Stimulated activated CD8-positive, alpha-beta memory T cell treated with anti-CD3 and anti-CD28 coated beads, Interleukin-2, amount 100 ng/mL, for 48 hours (primary cell): Measurements from ENCODE around the gene GLB1L2.
A peak's percentile ranks its signal among the peaks of the same experiment; 100 is the strongest.
"Not testable (repeated sequence)": the region's sequence is repeated elsewhere in the genome, so short reads cannot be mapped to it uniquely, and the experiment has no call there.

Experiments used
- DNase-seq, 2 donors: peaks; one replicate each; pipeline ENCODE4 v3.0.0-alpha.2; 2020; ENCODE audit warnings: low read depth in 2 of 2

GLB1L2 gene, protein sequence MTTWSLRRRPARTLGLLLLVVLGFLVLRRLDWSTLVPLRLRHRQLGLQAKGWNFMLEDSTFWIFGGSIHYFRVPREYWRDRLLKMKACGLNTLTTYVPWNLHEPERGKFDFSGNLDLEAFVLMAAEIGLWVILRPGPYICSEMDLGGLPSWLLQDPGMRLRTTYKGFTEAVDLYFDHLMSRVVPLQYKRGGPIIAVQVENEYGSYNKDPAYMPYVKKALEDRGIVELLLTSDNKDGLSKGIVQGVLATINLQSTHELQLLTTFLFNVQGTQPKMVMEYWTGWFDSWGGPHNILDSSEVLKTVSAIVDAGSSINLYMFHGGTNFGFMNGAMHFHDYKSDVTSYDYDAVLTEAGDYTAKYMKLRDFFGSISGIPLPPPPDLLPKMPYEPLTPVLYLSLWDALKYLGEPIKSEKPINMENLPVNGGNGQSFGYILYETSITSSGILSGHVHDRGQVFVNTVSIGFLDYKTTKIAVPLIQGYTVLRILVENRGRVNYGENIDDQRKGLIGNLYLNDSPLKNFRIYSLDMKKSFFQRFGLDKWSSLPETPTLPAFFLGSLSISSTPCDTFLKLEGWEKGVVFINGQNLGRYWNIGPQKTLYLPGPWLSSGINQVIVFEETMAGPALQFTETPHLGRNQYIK

DNA sequence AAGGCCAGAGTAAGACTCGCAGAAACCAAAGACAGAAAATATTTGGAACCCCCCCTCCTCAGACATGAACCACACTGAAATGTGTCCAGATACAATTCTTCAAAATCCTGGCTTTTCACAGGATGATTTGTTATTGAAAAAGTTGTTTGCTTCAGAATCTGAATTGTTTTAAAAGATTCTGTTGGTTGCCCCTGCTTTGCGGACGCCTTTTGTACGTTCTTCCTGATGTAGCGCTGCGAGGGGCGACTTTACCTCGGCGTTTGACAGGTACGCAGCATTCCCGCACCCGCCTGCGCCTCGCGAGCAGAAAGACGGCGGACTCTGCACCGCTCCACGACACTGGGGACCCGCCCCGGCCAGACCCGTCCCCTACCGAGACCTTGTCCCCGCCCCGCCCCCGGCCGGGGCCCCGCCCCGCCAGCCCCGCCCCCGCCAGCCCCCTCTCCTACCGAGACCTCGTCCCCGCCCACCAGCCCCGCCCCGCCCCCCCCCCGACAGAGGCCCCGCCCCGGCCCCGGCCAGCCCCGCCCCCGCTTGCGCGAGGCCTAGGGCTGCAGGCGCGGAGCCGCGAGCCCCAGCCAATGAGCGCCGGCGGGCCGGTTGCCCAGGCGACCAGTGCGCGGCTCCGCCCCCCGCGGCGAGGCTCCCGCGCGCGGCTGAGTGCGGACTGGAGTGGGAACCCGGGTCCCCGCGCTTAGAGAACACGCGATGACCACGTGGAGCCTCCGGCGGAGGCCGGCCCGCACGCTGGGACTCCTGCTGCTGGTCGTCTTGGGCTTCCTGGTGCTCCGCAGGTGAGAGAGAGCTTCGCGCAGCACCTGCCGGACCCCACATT is at the start of gene GLB1L2:
TSS of gene GLB1L2 (plus strand) at position 635 of the 835 bp plus-strand sequence. CDS start at position 709, 74 bp downstream.
- DNase-seq = peak; percentile 68 to 70

DNA sequence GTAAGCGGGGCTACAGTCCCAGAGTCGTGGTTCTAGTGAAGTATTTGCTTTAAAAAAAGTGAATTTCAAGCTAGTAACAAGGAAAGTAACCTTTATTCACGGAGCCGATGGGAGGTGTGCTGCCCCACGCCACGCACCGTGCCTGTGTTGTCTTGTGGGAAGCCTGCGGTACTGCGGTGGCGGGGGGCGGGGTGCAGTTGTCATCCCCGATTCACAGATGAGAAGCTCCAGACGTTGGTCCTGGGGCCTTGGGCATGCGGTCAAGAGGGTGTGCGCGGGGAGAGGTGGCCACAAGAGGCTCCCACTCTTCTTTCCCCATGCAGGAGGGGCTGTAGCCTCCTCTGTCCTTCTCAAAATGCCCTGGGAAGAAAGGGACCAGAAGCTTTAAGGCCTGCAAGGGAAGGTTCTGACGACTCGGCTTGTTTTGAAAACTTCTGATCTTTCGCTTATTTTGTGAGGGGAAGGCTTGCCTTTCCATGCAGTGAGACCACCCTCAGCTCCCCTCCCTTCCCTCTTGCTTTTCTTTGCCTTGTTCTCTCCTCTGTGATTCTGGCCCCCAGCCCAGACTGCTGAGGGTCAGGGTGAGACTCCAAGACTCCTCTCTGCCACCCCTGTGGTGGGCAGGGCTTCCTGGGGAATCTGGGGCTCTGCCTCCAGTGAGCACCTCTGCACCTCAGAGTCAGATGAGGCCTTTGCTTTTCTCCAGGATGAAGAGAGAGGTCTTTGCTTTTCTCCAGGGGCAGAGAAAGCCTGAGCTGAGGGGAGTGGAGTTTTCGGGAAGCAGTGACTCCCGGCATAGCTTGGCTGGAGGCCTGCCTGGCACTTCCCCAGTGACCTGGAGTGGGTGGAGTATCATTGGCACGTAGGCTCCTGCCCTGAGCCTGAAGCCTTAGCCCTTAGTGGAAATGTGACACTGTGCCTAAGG is 49.4 kb upstream of the GLB1L2 start:
- no peak for DNase-seq

DNA sequence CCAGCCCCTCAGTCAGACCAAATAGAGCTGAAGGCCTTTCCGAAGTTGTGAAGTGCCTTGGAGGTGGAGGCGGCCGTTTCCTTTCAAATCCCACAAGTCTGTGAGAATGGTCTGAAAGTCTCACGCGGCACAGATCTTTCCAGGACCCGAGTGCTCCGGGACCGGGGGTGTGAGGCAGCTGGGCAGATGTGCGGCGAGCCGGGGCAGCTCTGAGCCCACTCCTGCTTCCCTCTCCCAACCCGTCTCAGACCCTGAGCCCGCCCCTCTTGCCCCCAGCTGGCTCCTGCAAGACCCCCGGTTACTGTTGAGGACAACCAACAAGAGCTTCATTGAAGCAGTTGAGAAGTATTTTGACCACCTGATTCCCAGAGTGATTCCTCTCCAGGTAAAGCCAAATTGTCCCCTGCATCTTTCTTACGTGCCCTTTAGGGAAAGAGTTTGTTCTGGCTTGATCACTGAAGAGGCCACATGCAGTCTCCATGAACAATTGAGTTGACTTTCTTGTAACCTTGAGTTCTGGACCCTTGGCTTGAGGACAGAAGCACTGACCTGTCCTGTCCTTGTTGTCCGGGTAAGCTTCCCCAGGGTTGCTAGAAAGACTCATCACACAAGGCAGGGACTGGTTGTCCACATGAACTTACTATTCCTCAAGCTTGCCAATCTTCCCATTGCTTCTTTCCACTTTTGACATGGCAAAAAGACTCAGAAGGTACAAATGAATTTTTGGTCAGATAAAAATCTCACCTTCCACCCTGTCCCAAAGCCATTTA is 48.1 kb upstream of the GLB1L2 start:
- DNase-seq = no peak

DNA sequence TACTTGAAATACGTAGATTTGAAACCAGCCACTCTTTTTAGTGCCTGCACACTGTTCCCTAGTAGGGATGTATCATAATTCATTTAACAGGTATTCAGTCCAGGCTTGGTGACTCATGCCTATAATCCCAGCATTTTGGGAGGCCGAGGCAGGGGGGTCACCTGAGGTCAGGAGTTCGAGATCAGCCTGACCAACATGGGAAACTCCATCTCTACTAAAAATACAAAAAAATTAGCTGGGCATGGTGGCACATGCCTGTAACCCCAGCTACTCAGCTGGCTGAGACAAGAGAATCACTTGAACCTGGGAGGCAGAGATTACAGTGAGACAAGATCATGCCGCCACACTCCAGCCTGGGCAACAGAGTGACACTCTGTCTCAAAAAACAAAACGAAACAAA is 47.4 kb upstream of the GLB1L2 start:
- not testable (repeated sequence) for DNase-seq

DNA sequence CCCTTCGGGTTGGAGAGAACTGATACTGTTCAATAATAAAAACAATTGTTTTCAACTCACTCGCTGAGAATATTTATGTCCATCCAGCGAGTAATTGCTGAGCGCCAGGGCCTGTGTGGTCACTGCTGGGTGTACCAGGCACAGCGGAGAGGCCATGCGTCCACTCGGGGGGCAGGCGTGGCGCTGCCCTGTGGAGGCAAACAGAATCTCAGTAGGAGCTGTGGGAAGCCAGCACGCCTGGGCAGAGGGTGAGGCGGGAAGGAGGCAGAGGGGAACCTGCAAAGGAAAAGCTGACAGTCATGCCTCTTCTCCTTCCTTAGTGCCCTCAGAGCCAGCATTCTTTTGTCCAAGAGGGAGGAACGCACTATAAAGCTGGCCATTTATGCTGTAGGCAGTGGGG is 44.2 kb upstream of the GLB1L2 start:
- DNase-seq = no peak

DNA sequence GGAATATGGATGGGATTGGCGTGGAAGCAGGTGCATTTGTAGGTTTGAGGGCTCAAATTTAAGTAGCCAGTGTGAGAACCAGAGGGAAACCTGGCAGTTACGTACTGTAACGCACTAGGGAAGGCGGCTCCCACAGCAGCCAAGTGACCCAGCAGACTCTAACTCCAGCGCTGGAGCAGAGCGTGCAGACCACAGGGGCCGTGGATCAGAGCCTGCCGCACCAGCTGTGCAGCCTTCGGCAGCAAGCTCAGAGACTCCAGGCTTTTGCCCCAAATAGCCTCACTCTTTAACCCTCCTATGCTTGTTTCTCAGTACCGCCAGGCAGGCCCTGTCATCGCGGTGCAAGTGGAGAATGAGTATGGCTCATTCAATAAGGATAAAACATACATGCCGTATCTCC is 43.3 kb upstream of the GLB1L2 start:
- DNase-seq = no peak

DNA sequence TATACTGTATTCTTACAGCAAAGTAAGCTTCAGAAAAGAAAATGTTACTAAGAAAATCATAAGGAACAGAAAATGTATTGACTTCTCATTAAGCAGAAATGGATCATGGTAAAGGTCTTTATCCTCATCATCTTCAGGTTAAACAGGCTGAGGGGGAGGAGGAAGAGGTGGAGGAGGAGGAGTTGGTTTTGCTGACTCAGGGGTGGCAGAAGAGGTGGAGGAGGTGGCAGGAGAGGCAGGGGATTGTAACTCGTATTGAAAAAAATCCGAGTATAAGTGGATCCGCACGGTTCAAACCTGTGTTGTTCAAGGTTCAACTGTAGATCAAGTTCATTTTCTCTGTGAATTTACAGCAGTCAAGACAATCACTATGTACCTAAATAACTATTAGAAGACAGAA is 42.6 kb upstream of the GLB1L2 start:
- no peak for DNase-seq

DNA sequence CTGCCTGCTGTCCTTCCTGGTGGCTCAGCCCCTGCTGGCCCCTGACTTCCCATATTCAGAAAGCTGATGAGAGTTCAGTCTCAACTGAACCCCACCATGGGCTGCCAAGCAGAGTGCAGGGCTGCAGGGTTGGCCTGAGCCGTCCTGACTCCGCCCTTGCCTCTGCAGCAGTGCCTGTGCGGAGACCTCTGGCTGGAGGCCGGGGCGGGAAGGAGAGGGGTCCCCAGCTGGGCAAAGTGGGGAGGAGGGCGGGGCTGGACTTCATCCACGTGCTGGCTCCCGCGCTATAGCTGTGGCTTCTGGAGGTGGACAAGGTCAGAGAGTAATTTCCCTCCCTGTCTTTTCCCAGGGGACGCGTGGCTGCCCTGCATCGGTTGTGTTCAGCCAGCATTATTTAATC is 42.0 kb upstream of the GLB1L2 start:
- no peak for DNase-seq

DNA sequence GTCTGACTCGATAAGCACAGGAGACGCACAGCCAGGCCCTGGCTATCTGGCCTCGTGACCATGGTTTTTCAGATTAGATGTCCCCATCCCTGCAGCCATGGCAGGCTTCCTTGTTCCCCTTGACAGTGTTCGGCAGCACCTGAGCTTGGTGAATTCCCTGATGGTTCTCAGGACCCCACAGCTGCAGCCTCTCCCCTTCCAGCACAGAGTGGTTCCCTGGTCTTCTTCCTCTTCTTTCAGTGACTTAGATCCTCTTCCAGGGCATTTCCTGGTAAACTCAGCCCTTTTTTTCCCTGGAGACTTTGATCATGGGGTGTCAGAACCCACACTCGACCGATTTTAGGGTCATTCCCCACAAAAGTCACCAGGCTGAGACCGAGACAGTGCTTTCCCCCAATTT is 41.1 kb upstream of the GLB1L2 start:
- no peak for DNase-seq

DNA sequence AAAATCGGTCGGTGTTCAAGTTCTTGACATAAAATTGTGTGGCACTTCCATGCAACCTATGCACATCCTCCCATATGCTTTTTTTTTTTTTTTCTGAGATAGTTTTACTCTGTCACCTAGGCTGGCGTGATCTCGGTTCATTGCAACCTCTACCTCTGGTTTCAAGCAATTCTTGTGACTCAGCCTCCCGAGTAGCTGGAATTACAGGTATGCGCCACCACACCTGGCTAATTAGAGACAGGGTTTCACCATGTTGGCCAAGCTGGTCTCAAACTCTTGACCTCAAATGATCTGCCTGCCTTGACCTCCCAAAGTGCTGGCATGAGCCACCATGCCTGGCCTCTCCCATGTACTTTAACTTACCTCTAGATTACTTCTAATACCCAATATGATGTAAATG is 40.6 kb upstream of the GLB1L2 start:
- DNase-seq = no peak

DNA sequence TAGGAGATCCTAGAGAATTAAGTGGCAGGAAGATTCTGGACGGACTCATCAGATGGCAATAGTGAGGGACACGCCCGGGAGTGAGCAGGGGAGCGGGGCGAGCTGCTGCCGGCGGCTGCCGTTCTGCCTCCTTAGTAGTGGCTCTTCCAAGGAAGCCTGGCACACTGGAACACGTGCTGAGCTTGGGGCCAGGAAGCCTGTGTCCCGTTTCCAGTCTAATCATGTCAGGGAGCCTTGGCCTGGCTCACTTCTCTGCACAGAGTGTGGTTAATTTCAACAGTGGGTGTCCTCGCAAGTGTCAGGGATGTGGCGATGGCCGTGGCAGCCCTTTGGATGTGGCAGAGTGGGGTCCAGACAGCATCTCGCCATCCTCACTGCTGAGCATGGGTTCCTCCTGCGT is 39.1 kb upstream of the GLB1L2 start:
- DNase-seq = no peak

DNA sequence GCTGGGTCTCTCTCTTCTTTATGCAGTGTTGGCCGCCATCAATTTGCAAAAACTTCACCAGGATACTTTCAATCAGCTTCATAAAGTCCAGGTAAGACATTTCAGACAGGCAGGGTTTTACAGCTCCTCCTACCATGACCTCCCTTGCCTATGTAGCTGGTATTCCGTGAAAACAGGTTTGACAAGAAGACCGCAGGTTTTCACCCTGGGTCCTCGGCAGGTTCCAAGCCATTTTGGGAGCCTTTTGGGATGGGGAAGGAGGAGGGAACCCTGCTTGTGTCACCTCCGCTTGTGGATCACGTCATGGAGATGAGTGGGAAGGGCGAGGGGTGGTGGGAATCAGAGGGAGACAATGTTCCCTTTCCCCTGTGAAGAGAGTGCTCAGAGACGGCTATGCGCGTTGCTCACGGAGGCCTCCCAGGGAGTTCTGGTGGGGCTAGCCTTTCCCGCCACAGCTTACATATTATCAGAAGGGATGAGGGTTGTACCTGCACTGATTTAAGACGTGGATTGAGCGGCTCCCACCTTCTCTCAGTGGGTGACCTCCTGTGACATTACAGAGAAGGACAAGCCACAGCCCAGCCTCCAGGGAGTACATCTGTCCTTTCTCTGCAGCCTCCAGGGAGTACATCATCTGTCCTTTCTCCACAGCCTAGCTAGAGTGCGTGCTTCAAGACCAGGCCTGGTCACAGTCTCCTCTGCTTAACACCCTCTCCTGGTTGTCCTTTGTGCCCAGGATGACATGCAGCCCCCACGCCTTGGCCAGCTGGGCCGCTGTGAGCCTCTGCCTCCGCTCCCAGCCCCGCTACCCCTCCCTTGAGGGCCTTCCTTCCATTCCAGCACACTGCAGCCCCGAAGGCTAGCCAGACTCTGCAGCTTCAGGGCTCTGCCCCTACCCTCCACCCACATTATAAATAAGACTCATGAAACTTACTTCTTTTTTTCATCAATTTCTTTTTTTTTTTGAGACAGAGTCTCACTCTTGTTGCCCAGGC is 38.4 kb upstream of the GLB1L2 start:
- DNase-seq = no peak

DNA sequence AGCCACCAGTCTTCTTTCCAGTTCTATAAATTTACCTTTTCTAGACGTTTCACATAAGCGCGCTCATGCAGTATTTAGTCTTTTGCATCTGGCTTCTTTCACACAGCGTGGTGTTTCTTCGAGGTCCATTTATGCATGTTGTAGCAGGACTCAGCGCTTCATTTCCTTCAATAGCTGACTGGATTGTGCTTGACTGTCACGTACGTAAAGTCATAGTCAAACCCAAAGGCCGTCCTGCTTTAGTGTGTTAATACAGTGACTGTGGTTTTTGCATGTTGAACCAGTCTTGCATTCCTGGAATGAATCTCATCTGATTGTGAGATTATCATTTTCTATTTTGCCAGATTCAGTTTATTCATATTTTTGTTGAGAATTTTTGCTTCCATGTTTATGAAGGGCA is 37.1 kb upstream of the GLB1L2 start:
- DNase-seq = no peak

DNA sequence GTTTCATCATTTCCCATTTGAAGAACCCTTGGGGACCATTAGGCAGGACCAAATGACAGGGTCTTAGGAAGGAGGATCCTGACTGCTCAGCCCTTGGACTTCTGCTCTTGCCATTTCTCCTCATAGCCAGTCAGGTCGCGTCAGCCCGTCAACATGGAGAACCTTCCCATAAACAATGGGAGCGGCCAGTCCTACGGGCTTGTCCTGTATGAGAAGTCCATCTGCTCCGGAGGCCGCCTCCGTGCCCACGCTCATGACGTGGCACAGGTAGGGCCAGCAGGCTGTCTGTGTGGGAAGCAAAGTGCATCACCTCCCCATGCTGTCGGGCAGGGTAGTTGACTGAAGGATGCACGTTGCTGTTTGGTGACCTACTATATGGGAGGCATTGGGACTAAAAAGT is 19.6 kb upstream of the GLB1L2 start:
- DNase-seq = no peak

DNA sequence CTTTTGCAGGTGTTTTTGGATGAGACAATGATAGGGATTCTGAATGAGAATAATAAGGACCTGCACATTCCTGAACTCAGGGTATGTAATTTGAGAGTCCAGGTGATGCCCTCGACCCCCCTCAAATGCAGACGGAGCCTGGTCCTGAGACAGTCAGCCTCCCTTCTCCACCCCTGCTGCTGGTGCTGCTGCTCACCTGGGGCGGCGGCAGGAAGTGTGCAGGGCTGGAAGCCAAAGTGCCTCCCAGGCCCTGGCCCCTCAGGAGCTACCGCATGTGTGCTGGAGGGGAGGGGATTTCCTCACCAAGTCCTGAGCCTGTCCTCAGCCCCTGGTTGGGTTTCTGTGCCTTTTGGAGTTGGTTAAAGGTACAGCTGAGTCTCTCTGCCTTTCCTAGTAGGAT is 19.0 kb upstream of the GLB1L2 start:
- no peak for DNase-seq

DNA sequence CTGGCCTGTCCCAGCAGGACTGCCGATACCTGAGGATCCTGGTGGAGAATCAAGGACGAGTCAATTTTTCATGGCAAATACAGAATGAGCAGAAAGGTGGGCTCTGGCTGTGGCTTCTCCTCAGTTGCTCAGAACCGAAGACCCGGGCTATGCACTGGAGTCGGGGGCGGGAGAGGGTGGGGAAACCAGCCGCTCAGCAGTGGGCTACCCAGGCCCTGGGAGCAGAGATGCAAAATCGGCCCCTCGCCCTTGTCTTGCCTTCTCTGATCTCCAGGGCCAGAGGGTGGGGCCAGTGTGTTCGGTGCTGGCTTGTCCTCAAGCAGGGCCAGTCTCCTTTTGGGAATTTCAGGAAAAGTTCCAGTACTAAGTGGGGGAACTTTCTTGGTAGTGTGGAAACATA is 18.4 kb upstream of the GLB1L2 start:
- no peak for DNase-seq

DNA sequence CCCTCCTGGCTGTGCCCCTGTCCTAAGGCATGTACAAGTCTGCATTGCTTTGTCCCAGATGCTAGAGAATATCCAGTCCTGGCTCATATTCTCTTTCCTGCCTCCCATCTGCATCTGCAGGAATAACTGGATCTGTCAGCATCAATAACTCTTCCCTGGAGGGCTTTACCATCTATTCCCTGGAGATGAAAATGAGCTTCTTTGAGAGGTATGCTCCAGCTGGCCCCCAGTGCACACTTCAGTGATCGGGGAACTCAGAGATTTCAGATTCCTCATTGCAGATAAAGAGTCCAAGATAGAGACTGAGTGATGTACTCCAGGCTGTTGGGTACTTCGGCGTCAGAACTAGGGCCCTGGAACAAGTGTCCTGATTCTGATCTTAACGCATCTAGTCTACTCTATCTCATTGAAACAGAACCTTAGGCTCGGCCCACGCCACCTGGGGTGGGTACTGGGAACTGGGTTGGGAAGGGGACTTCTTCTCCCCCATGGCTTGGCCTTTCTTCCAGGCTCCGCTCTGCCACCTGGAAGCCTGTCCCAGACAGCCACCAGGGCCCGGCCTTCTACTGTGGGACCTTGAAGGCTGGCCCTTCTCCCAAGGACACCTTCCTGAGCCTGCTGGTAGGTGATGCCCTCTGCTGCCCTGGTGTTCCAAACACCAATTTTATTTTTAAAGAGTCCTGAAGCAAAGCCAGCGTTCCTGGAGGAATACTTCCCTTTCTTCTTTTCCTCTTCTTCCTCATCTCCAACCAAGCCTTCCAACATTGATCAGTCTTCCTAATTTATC is 17.8 kb upstream of the GLB1L2 start:
- no peak for DNase-seq

DNA sequence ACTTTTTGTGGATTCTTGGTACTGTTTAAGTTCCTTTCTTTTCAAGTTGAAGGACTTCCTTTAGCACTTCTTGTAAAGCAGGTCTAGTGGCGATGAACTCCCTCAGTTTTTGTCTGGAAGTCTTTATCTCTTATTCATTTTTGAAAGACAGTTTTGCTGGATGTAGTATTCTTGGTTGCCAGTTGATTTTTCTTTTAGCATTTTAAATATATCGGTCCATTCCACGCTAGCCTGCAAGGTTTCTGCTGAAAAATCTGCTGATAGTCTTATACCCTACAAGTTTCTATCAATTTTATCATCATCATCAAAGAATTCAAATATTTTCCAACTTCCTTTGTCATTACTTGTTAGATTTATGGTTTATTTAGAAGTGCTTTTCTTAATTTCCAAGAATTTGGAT is 14.7 kb upstream of the GLB1L2 start:
- DNase-seq = no peak

DNA sequence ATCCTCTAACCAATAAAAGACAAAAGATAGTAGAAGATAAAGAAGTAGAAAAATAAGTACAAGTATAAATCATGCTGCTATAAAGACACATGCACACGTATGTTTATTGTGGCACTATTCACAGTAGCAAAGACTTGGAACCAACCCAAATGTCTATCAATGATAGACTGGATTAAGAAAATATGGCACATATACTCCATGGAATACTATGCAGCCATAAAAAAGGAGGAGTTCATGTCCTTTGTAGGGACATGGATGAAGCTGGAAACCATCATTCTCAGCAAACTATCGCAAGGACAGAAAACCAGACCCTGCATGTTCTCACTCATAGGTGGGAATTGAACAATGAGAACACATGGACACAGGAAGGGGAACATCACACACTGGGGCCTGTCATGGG is 10.4 kb upstream of the GLB1L2 start:
- not testable (repeated sequence) for DNase-seq
